Smooth muscle cell (in vitro differentiated cells): Measurements from ENCODE around the gene PPP1R12C. TPM values are rescaled to one million over a fixed set of nuclear protein-coding genes. Genes with fewer than 3 reads are reported as not detected.

ENCODE experiments used
- DNase-seq: peaks from one replicate; lab custom pipeline; 2025; ENCODE audit not compliant: unreplicated experiment; lab: John Stamatoyannopoulos, UW
- H2AFZ ChIP-seq: fragments of 200-600 bp; sonication (generic); 2 replicates; pipeline ENCODE4 v1.6.0; 2016; ENCODE audit warnings: antibody characterized with exemption, low read depth, mild to moderate bottlenecking
- H3F3A ChIP-seq: fragments of 200-600 bp; sonication (generic); 2 replicates; pipeline ENCODE4 v1.6.0; 2017; ENCODE audit warnings: antibody characterized with exemption, low read depth
- H3K27ac ChIP-seq: fragments of 200-600 bp; sonication (generic); 2 replicates; pipeline ENCODE4 v1.5.1; 2016; ENCODE audit warnings: low read depth, mild to moderate bottlenecking
- H3K27me3 ChIP-seq: fragments of 200-600 bp; sonication (generic); 2 replicates; pipeline ENCODE4 v1.6.1; 2016; ENCODE audit warnings: low read depth, mild to moderate bottlenecking
- H3K36me3 ChIP-seq: fragments of 200-600 bp; sonication (generic); 2 replicates; pipeline ENCODE4 v1.5.1; 2016; ENCODE audit warnings: low read depth
- H3K4me1 ChIP-seq: fragments of 200-600 bp; sonication (generic); 2 replicates; pipeline ENCODE4 v1.5.1; 2016; ENCODE audit warnings: low read depth
- H3K4me2 ChIP-seq: fragments of 200-600 bp; sonication (generic); 2 replicates; pipeline ENCODE4 v1.6.0; 2016; ENCODE audit warnings: mild to moderate bottlenecking
- H3K4me3 ChIP-seq: fragments of 200-600 bp; sonication (generic); 2 replicates; pipeline ENCODE4 v1.5.1; 2016; ENCODE audit warnings: mild to moderate bottlenecking
- H3K79me2 ChIP-seq: fragments of 200-600 bp; sonication (generic); 2 replicates; pipeline ENCODE4 v1.6.0; 2016; ENCODE audit warnings: low read depth, mild to moderate bottlenecking
- H3K9ac ChIP-seq: fragments of 200-600 bp; sonication (generic); 2 replicates; pipeline ENCODE4 v1.6.0; 2016; ENCODE audit warnings: low read depth
- H3K9me3 ChIP-seq: fragments of 200-600 bp; sonication (generic); replicated peaks from 2 replicates; pipeline ENCODE4 v1.5.1; 2016; ENCODE audit warnings: low read depth
- H4K20me1 ChIP-seq: fragments of 200-600 bp; sonication (generic); 2 replicates; pipeline ENCODE4 v1.6.0; 2016; ENCODE audit warnings: low read depth
- CTCF ChIP-seq: fragments of 200-600 bp; sonication (generic); IDR thresholded peaks from 2 replicates; pipeline ENCODE4 v1.5.1; 2017; ENCODE audit warnings: borderline replicate concordance, mild to moderate bottlenecking, antibody characterized with exemption; ENCODE audit not compliant: insufficient read depth, poor library complexity, severe bottlenecking
- WGBS: methylation state at CpG from one replicate; pipeline ENCODE4 v1.1.7; 2016; ENCODE audit warnings: low lambda C conversion rate; 5-methylcytosine and 5-hydroxymethylcytosine counted together
- polyA plus RNA-seq: library from polyadenylated mRNA; unstranded; fragments of >200 nt; fragmentation: Nextera tagmentation; extraction: Ambion mirVana; gene quantifications from 2 replicates; pipeline ENCODE4 v1.2.1, GENCODE V29; 2016
- total RNA-seq: library from RNA; depleted of rRNA; stranded (reverse); fragments of >200 nt; gene quantifications from 2 replicates; pipeline ENCODE4 v1.2.3, GENCODE V29; 2014

Gene PPP1R12C
- total and polyA plus RNA-seq, 2 experiments from 2014 or later = 26.1 to 30.5 TPM

- H2AFZ ChIP-seq = no peak overlapping the region
- TF ChIP-seq CTCF = no peak
- no peaks in the 10 kb centered on the region for H3F3A ChIP-seq
- H3K9me3 ChIP-seq = no peaks in the 10 kb centered on the region
- no peaks in the 10 kb centered on the region for H4K20me1 ChIP-seq
- H3K27me3 ChIP-seq = no peaks in the 10 kb centered on the region
- H3K4me3 ChIP-seq = no peak overlapping the region
- H3K27ac ChIP-seq = no peak overlapping the region
- no peaks in the 10 kb centered on the region for H3K36me3 ChIP-seq
- DNase-seq = no peak
- H3K4me2 ChIP-seq = no peak overlapping the region
- H3K4me1 ChIP-seq = no peaks in the 10 kb centered on the region
- no peaks in the 10 kb centered on the region for H3K79me2 ChIP-seq
- 80% methylated on average over 14 of the region's 14 CpGs for WGBS
- H3K9ac ChIP-seq = no peak overlapping the region
Observed at GRCh38 chr19:55132453-55133129, 15.2 kb upstream of the PPP1R12C start.

GRCh38 chr19:55131421-55131820, 14.0 kb upstream of the PPP1R12C start:
- Histone ChIP-seq H3K27me3 (no peaks in the 10 kb centered on the region), H3K4me2 (no peak overlapping the region), H3K9me3 (no peaks in the 10 kb centered on the region), H3K79me2 (no peaks in the 10 kb centered on the region), H3K4me3 (no peak overlapping the region), H4K20me1 (no peaks in the 10 kb centered on the region), H3K9ac (no peak overlapping the region), H2AFZ (no peak overlapping the region), H3F3A (no peaks in the 10 kb centered on the region), H3K4me1 (no peaks in the 10 kb centered on the region), H3K36me3 (no peaks in the 10 kb centered on the region), H3K27ac (no peak overlapping the region)
- 87% methylated on average over 16 of the region's 16 CpGs for WGBS
- TF ChIP-seq CTCF = no peak
- no peak for DNase-seq

GRCh38 chr19:55119053-55119452, 1.6 kb upstream of the PPP1R12C start:
- Histone ChIP-seq H3K4me3 (peak overlapping the region; percentile 76), H4K20me1 (peaks cover 29% of the 10 kb centered on the region), H3K4me2 (peak overlapping the region; percentile 88), H3K27me3 (peaks cover 12% of the 10 kb centered on the region), H3K36me3 (no peaks in the 10 kb centered on the region), H3K9me3 (no peaks in the 10 kb centered on the region), H2AFZ (peak overlapping the region; percentile 87), H3K79me2 (peaks cover 30% of the 10 kb centered on the region), H3K27ac (no peak overlapping the region), H3F3A (no peaks in the 10 kb centered on the region), H3K4me1 (peaks cover 7% of the 10 kb centered on the region), H3K9ac (no peak overlapping the region)
- no peak for TF ChIP-seq CTCF
- DNase-seq = no peak
- 79% methylated on average over 14 of the region's 14 CpGs for WGBS
